ENCODE results near the gene TEX52. TPM values are rescaled to one million over a fixed set of nuclear protein-coding genes. Genes with fewer than 3 reads are reported as not detected.
A peak's percentile ranks its signal among the peaks of the same experiment; 100 is the strongest.
"Not testable (repeated sequence)": the region's sequence is repeated elsewhere in the genome, so short reads cannot be mapped to it uniquely, and the experiment has no call there.

The TEX52 gene
- total RNA-seq, 3 donors from 2014 or later = not detected

- Mint-ChIP-seq H3K27me3 (ENCODE audit: low read depth) (no peaks in the 10 kb centered on the region), H3K36me3 (ENCODE audit: insufficient read depth) (no peaks in the 10 kb centered on the region), H3K4me1 (ENCODE audit: low read depth) (peaks cover 41% of the 10 kb centered on the region), H3K4me3 (no peak overlapping the region), H3K9me3 (no peaks in the 10 kb centered on the region)
- no peak for DNase-seq
- no peak for ATAC-seq
These were observed 23.0 kb upstream of the TEX52 start for GRCh38 chr12:2879853-2880252.

DNA sequence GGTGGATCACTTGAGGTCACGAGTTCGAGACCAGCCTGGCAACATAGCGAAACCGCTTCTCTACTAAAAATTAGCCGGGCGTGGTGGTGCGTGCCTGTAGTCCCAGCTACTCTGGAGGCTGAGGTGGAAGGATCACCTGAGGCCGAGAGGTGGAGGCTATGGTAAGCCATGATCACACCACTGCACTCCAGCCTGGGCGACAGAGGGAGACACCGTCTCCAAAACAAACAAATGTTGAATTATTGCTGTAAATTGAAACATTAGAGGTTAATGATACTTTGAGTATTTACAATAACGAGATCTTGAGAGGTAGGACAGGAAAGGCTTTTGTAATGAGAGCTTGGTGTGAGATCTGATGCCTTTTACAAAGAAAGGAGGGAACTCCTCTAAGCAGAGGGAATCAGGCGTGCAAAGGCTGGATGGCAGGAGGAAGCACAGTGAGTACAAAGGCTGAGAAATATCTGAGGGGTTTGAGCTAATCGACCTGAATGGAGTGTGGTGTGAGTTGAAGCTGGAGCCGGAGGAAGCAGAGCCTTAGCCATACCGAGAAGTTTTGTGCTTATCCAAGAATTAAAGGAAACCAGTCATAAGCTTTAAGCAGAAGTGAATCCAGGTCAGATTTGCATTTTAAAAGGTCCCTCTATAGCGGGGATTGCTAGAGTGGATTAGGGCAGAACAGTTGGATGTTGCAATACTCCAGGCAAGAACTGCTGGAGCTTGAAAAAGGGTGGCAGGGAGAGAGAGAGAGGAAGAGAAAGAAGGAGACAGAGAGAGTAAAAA is 21.3 kb upstream of the TEX52 start:
- no peak for DNase-seq
- no peak for ATAC-seq
- peaks cover 37% of the 10 kb centered on the region for H3K4me1 Mint-ChIP-seq (ENCODE audit: low read depth)
- peak overlapping the region; percentile 98 for H3K4me3 Mint-ChIP-seq
- H3K36me3 Mint-ChIP-seq (ENCODE audit: insufficient read depth) = no peaks in the 10 kb centered on the region
- H3K9me3 Mint-ChIP-seq = no peaks in the 10 kb centered on the region
- no peaks in the 10 kb centered on the region for H3K27me3 Mint-ChIP-seq (ENCODE audit: low read depth)

DNA sequence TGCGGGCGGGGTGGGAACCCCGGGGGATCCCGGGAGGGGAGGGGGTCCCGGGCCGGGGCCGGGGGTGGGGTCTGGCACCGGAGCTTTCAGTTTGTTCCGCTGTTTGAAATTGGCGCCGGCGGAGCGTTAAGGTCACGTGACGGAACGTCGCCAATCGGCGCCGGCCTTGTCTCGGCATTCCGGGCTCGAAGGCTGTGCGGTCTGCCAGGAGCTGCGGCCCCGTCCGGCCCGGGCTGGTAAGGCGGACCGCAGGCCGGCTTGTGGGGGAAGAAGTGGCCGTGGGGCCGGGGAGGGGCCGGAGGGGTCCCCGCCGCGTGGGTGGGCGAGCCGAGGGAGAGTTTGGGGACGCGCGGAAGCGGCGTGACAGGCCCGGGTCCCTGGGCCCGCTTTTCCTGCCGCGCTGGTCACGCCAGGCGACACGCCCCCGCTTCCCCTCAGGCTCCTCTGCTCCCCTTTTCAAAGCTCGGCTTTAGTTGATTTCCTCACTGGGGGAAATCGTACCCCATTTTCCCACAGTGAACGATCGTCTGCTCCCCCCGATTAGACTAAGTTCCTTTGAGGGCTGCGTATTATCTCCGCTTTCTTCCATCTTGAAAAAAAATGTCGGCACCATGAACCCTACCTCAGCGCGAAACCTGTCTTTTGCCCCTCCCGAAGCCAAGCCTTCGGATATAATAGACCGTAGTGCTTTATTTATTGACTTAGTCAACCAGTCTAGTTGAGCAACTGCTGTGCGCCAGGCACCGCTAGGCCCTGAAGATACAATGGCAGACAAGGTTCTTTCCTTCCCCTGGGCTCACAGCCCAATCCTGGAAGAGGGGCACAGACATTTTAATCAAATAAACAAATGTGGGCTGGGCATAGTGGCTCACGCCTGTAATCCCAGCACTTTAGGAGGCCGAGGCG is 20.5 kb upstream of the TEX52 start, which contains the start of the genes FOXM1 and RHNO1:
Gene FOXM1 (minus strand): TSS at position 128 of the 906 bp plus-strand sequence. CDS start 2,696 bp downstream, outside the sequence.
Gene RHNO1 (plus strand): TSS at position 177 of the 906 bp plus-strand sequence. CDS start 8,144 bp downstream, outside the sequence.
- Mint-ChIP-seq H3K36me3 (ENCODE audit: insufficient read depth) (no peaks in the 10 kb centered on the region), H3K27me3 (ENCODE audit: low read depth) (no peaks in the 10 kb centered on the region), H3K4me1 (ENCODE audit: low read depth) (peaks cover 34% of the 10 kb centered on the region), H3K4me3 (peak within 1 kb of the TSS; percentile 98), H3K9me3 (no peaks in the 10 kb centered on the region)
- ATAC-seq (peak; percentile 85 to 88), DNase-seq (peak; percentile 81)

DNA sequence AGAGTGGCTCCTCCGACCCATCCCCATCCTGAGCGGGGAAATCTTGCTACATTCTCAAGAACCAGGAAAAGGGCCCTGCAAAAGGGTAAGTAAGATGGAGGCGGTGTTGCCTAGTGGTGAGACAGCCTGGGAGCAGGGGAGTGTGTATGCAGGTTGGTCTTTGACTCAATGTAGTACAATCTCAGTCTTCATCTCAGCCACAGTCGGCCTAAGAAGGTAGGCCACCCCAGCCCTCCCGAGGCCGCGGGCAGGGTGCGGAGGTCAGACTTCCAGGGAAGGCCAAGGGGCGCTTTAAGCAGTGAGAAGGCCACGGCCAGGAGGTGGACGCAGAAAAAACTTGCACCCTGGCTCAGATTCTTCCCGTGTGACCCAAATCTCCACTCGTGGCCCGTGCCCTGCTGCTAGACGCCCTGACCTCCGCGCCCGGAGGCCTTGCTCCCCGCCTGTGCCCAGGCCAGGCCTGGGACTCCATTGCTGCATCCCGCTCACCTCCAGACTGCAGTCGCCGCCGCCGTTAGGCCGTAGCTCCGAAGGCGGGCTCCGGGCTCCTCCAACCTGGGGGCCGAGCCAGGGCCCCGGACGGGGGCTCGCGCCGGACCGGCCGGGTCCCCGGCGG is 19.7 kb upstream of the TEX52 start:
- Mint-ChIP-seq H3K36me3 (ENCODE audit: insufficient read depth) (no peaks in the 10 kb centered on the region), H3K27me3 (ENCODE audit: low read depth) (no peaks in the 10 kb centered on the region), H3K4me3 (peak overlapping the region; percentile 79), H3K4me1 (ENCODE audit: low read depth) (peaks cover 32% of the 10 kb centered on the region), H3K9me3 (no peaks in the 10 kb centered on the region)
- ATAC-seq (peak; percentile 68 to 70), DNase-seq (no peak)

GRCh38 chr12:2868986-2869632 is 12.3 kb upstream of the TEX52 start:
- H3K27me3 Mint-ChIP-seq (ENCODE audit: low read depth); DNase-seq; H3K4me1 Mint-ChIP-seq (ENCODE audit: low read depth); H3K4me3 Mint-ChIP-seq; H3K36me3 Mint-ChIP-seq (ENCODE audit: insufficient read depth); H3K9me3 Mint-ChIP-seq; ATAC-seq: not testable (repeated sequence)

DNA sequence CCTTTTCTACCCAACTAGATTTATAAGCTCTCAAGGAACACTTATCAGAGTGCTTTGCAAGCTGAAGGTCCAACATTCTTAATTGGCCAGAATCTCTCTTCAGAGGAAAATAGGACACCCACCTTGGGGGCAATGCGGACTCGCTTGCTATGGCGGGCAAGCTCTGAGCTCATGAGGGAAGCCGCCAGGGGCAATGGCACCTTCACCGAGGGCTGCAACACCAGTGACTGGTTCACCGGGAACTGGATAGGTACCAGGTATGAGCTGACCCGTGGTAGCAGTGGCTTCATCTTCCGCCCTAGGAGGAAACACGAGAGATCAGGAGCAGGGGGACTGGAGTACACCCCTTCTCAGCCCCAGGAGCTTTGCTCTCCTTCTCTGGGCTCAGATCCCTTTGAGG is 7.4 kb upstream of the TEX52 start:
- no peaks in the 10 kb centered on the region for H3K36me3 Mint-ChIP-seq (ENCODE audit: insufficient read depth)
- no peak for DNase-seq
- H3K4me3 Mint-ChIP-seq = no peak overlapping the region
- H3K27me3 Mint-ChIP-seq (ENCODE audit: low read depth) = no peaks in the 10 kb centered on the region
- peaks cover 9% of the 10 kb centered on the region for H3K4me1 Mint-ChIP-seq (ENCODE audit: low read depth)
- no peak for ATAC-seq
- no peaks in the 10 kb centered on the region for H3K9me3 Mint-ChIP-seq

- DNase-seq; H3K27me3 Mint-ChIP-seq (ENCODE audit: low read depth); H3K4me1 Mint-ChIP-seq (ENCODE audit: low read depth); ATAC-seq; H3K36me3 Mint-ChIP-seq (ENCODE audit: insufficient read depth); H3K4me3 Mint-ChIP-seq; H3K9me3 Mint-ChIP-seq: not testable (repeated sequence)
These were observed 6.6 kb upstream of the TEX52 start for GRCh38 chr12:2863402-2863801.

GRCh38 chr12:2862876-2863275 is 6.0 kb upstream of the TEX52 start:
- no peaks in the 10 kb centered on the region for H3K27me3 Mint-ChIP-seq (ENCODE audit: low read depth)
- ATAC-seq (no peak), DNase-seq (no peak)
- no peaks in the 10 kb centered on the region for H3K9me3 Mint-ChIP-seq
- no peaks in the 10 kb centered on the region for H3K36me3 Mint-ChIP-seq (ENCODE audit: insufficient read depth)
- H3K4me3 Mint-ChIP-seq = no peak overlapping the region
- peaks cover 3% of the 10 kb centered on the region for H3K4me1 Mint-ChIP-seq (ENCODE audit: low read depth)

DNA sequence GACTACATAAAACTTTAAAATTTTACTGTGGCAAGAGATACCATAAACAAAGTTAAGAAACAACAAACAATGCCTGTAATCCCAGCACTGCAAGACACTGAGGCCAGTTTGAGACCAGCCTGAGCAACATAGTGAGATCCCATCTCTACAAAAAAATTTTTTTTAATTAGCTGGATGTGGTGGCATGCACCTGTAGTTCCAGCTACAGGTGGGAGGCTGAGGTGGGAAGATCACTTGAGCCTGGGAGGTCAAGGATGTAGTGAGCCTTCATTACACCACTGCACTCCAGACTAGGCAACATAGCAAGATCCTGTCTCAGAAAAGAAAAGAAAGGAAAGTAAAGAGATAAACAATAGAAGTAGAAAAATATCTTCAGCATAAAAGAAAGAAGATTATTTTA is 3.3 kb upstream of the TEX52 start:
- no peaks in the 10 kb centered on the region for H3K4me1 Mint-ChIP-seq (ENCODE audit: low read depth)
- H3K36me3 Mint-ChIP-seq (ENCODE audit: insufficient read depth) = peaks cover 5% of the 10 kb centered on the region
- no peaks in the 10 kb centered on the region for H3K27me3 Mint-ChIP-seq (ENCODE audit: low read depth)
- H3K4me3 Mint-ChIP-seq = no peak overlapping the region
- DNase-seq (no peak), ATAC-seq (no peak)
- no peaks in the 10 kb centered on the region for H3K9me3 Mint-ChIP-seq

DNA sequence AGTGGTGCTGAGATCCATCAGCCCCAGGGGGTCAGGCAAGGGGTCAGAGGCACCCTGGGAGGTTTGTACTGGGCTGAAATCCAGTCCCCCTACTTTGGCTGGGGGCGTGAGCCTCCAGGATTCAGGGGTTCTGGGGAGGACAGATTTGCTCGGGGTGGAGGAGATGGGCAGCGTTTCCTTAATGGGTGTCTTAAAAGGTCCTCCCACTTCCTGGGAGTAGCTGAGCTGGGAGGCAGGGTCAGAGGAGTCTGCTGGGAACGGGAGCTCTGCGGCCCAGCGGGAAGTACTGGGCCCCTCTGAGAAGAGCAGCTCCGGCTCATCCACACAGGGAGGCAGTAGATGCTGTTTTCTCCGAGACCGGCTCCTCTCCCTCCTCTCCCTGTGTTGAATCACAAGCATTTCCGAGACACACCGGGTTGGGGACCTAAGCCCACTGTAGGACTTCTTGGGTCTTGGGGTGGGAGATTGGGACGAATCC is 2.1 kb upstream of the TEX52 start:
- Mint-ChIP-seq H3K9me3 (no peaks in the 10 kb centered on the region), H3K36me3 (ENCODE audit: insufficient read depth) (peaks cover 9% of the 10 kb centered on the region), H3K4me1 (ENCODE audit: low read depth) (no peaks in the 10 kb centered on the region), H3K4me3 (no peak overlapping the region), H3K27me3 (ENCODE audit: low read depth) (no peaks in the 10 kb centered on the region)
- DNase-seq = no peak
- ATAC-seq = no peak

- DNase-seq = no peak
- Mint-ChIP-seq H3K36me3 (ENCODE audit: insufficient read depth) (peaks cover 9% of the 10 kb centered on the region), H3K9me3 (no peaks in the 10 kb centered on the region), H3K27me3 (ENCODE audit: low read depth) (no peaks in the 10 kb centered on the region), H3K4me1 (ENCODE audit: low read depth) (peaks cover 1% of the 10 kb centered on the region), H3K4me3 (no peak overlapping the region)
- no peak for ATAC-seq
These were observed 1.5 kb upstream of the TEX52 start for GRCh38 chr12:2858334-2858733.

DNA sequence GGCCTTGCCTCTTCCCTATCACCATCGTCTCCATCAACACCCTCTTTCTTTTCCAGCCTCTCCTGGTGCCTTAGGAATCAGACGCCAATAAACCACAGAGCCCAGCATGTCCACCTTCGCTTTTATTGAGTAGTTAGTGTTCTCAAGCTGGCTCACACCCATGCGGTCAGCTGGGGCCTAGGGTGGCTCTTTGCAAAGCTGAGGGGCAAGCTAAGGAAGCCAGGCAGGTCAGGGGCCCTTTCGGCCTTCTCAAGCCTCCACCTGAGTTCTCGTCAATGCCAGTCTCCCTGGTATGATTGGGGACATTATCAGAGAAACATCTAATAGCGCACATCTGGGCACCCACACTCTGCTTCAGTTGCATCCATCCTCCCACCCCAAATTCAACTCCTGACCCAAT is 737 bp upstream of the TEX52 start:
- Mint-ChIP-seq H3K36me3 (ENCODE audit: insufficient read depth) (peaks cover 9% of the 10 kb centered on the region), H3K27me3 (ENCODE audit: low read depth) (no peaks in the 10 kb centered on the region), H3K9me3 (no peaks in the 10 kb centered on the region), H3K4me3 (no peak overlapping the region), H3K4me1 (ENCODE audit: low read depth) (peaks cover 1% of the 10 kb centered on the region)
- no peak for ATAC-seq
- DNase-seq = no peak

DNA sequence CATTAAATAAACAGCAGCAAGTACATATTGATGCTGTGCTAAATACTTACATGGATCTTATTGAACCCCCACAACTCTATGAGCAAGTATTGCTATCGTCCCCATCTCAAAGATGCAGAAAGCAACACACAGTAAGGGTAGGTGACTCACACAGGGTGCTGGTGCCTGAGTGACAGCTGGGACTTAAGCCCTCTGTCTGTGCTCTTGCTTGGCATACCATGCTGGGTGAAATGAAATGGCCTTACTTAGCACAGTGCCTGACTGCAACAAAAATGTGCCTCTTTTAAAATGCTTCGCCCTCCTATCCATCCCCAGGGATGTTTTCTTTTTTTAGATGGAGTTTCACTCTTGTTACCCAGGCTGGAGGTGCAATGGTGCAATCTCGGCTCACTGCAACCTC is 788 bp downstream of the TEX52 start:
- Mint-ChIP-seq H3K36me3 (ENCODE audit: insufficient read depth) (peaks cover 9% of the 10 kb centered on the region), H3K4me3 (no peak overlapping the region), H3K4me1 (ENCODE audit: low read depth) (peaks cover 1% of the 10 kb centered on the region), H3K27me3 (ENCODE audit: low read depth) (no peaks in the 10 kb centered on the region), H3K9me3 (no peaks in the 10 kb centered on the region)
- DNase-seq = no peak
- no peak for ATAC-seq

DNA sequence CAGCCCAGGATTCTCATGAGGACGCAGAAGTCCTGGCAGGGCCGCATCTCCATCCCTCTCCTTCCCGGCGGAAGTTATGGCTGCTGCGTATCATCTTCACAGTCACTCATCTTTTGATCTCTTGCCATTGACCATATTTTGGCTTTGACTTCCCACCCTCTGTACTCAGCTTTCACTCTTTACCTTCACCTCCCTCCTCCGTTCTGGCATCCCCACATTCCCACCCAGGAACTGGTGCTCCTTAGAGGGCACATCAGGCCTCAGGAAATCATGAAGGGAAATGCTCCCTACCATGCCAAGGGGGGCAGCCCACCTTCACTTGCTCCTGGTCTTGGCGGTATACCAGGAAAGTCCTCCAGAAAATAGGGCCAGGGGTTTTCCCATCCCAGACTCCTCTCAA is 1.3 kb downstream of the TEX52 start:
- DNase-seq (no peak), ATAC-seq (no peak)
- Mint-ChIP-seq H3K36me3 (ENCODE audit: insufficient read depth) (peaks cover 9% of the 10 kb centered on the region), H3K27me3 (ENCODE audit: low read depth) (no peaks in the 10 kb centered on the region), H3K9me3 (no peaks in the 10 kb centered on the region), H3K4me3 (no peak overlapping the region), H3K4me1 (ENCODE audit: low read depth) (peaks cover 1% of the 10 kb centered on the region)
